ENCODE results near the gene TRIAP1. TPM values are rescaled to one million over a fixed set of nuclear protein-coding genes. Genes with fewer than 3 reads are reported as not detected.

The TRIAP1 gene
- total and polyA plus RNA-seq, 2 donors (not counting 3 experiments of a cell fraction or from before 2014, with no cell fraction given), result 26.1 to 46.0 TPM

GRCh38 chr12:120422892-120423456, 23.2 kb downstream of the TRIAP1 start:
- no peaks in the 10 kb centered on the region for H3K9me1 ChIP-seq (replicated peaks; ENCODE audit: control insufficient read depth, extremely low read depth, insufficient read depth, low read length)

More at GRCh38 chr12:120422892-120423456, 23.2 kb downstream of the TRIAP1 start:
- no TSS peak for BruUV-seq (replicated peaks)
- Histone ChIP-seq H4K20me1 (replicated peaks; ENCODE audit: control insufficient read depth, extremely low read depth, insufficient read depth, low read length) (no peaks in the 10 kb centered on the region), H3K9me3 (replicated peaks; ENCODE audit: control insufficient read depth, insufficient read depth, low read length) (no peaks in the 10 kb centered on the region), H3K27me3 (ENCODE audit: control insufficient read depth in 2 of 2, insufficient read depth in 2 of 2, low read length in 2 of 2) (no peaks in the 10 kb centered on the region), H3K36me3 (ENCODE audit: control insufficient read depth in 2 of 2, extremely low read depth in 1 of 2, insufficient read depth in 2 of 2, low read length in 2 of 2) (no peaks in the 10 kb centered on the region), H3K27ac (ENCODE audit: insufficient read depth, low read depth, low read length) (no peak overlapping the region), H3K4me1 (ENCODE audit: control insufficient read depth, extremely low read depth, insufficient read depth, low read length) (no peaks in the 10 kb centered on the region), H3K9ac (replicated peaks; ENCODE audit: extremely low read depth, insufficient read depth, low read length) (no peak overlapping the region), H2AFZ (ENCODE audit: low read depth, low read length) (no peak overlapping the region), H3K4me3 (replicated peaks in 1 of 3; ENCODE audit: insufficient read depth in 1 of 3, low read depth in 1 of 3, low read length in 3 of 3) (no peak overlapping the region), H3K4me2 (ENCODE audit: insufficient read depth, low read length) (no peak overlapping the region), H3K79me2 (ENCODE audit: control insufficient read depth, insufficient read depth, low read length) (no peaks in the 10 kb centered on the region)
- TF ChIP-seq CTCF (IDR thresholded peaks at IDR 0.05; ENCODE audit: extremely low read depth in 1 of 2, insufficient read depth in 1 of 2, low read depth in 1 of 2, low read length in 2 of 2), result no peak
- no peak for TF ChIP-seq FOS (IDR thresholded peaks at IDR 0.05; ENCODE audit: borderline replicate concordance, insufficient read depth, low read length)
- no peak for TF ChIP-seq MAX (IDR thresholded peaks at IDR 0.05; ENCODE audit: insufficient read depth, insufficient read length)
- no peak for TF ChIP-seq POLR2AphosphoS5 (IDR thresholded peaks at IDR 0.05; ENCODE audit: insufficient read depth, low read depth, low read length)
- TF ChIP-seq EZH2 (IDR thresholded peaks at IDR 0.05; ENCODE audit: borderline replicate concordance, low read depth, low read length, severe bottlenecking), result no peak
- no peak for TF ChIP-seq JUN (IDR thresholded peaks at IDR 0.05; ENCODE audit: borderline replicate concordance, insufficient read depth, insufficient read length, low read depth)
- TF ChIP-seq POLR2A (IDR thresholded peaks at IDR 0.05; ENCODE audit: low read depth, low read length), result no peak
- no peak for TF ChIP-seq MYC (IDR thresholded peaks at IDR 0.05; ENCODE audit: low read depth, low read length)
- TF ChIP-seq GATA2 (IDR thresholded peaks at IDR 0.05; ENCODE audit: insufficient read depth, insufficient read length, low read depth, low read length), result no peak
- DNase-seq (ENCODE audit: low read depth, low spot score) (no peak), FAIRE-seq (no peak)
- CTCF ChIA-PET, result no interaction called here
- intact Hi-C loops (cut with micrococcal nuclease) (no loop called here), dilution Hi-C loops (cut with MboI; ENCODE audit: extremely low pct_ligation_motif_present, low sequenced_read_pairs) (no loop called here)
- POLR2A ChIA-PET, result no interaction called here
